ENCODE results near the gene GPX8. TPM values are rescaled to one million over a fixed set of nuclear protein-coding genes. Genes with fewer than 3 reads are reported as not detected.
A peak's percentile ranks its signal among the peaks of the same experiment; 100 is the strongest.

The GPX8 gene
- total RNA-seq, 1 experiment from 2014 or later = 24.8 TPM

DNA sequence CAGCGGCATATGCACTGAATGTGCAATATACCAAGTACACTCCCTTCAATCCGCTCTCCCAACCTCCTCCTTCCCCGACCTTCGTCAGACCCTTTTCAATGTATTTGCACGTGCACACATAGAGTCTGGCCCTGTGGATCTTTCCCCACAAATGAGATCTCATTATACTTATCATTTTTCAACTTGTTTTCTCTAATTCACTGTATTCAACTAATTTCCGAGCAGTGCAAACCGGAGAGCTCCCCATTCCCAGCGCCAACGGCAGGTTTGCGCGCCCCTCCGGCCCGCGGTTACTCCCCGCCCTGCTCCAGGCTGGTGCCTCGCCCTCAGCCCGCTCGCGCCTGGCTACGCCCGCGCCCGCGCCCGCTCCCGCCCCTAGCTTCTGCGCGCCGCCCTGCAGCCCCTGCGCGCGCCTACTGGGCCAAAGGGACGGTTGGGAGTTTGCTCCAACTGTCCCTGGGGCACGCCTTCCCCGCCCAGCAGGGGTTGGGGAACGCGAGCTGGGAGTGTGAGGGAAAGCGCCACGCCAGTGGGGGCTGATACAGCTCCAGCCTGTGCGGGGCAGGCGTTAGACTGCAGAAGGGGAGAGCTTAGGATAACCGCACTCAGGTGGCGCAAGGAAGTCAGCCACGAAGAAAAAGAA is 16.3 kb downstream of the GPX8 start:
- Histone ChIP-seq H3K27ac (ENCODE audit: low read length) (peak overlapping the region; percentile 86), H3K27me3 (ENCODE audit: control insufficient read depth, insufficient read depth, low read length) (no peaks in the 10 kb centered on the region), H3K9me3 (ENCODE audit: control insufficient read depth, insufficient read depth, low read depth, low read length) (no peaks in the 10 kb centered on the region), H3K4me3 (ENCODE audit: low read depth in 2 of 2, low read length in 2 of 2) (peak overlapping the region; percentile 44 to 59), H3K36me3 (ENCODE audit: control insufficient read depth, insufficient read depth, low read length) (no peaks in the 10 kb centered on the region), H3K4me1 (ENCODE audit: control insufficient read depth, insufficient read depth, low read length) (peaks cover 25% of the 10 kb centered on the region)
- peak; percentile 90 for ATAC-seq
- POLR2A ChIA-PET = interaction anchor here (0.5 kb wide), 1 partner anchor 1673 kb away, joined by 7 read pairs; no protein-coding TSS in a partner anchor
- TF ChIP-seq POLR2AphosphoS5 (IDR thresholded peaks at IDR 0.05; ENCODE audit: low read depth, low read length) (peak; percentile 34; the same call in 1 of the 2 replicates), SIN3A (IDR thresholded peaks at IDR 0.05; ENCODE audit: borderline replicate concordance, insufficient read depth, low read depth, low read length) (peak; percentile 62; the same call in 1 of the 2 replicates), TCF7L2 (IDR thresholded peaks at IDR 0.05; ENCODE audit: low read depth, low read length) (no peak)
- TF ChIP-seq, protein P1, sequence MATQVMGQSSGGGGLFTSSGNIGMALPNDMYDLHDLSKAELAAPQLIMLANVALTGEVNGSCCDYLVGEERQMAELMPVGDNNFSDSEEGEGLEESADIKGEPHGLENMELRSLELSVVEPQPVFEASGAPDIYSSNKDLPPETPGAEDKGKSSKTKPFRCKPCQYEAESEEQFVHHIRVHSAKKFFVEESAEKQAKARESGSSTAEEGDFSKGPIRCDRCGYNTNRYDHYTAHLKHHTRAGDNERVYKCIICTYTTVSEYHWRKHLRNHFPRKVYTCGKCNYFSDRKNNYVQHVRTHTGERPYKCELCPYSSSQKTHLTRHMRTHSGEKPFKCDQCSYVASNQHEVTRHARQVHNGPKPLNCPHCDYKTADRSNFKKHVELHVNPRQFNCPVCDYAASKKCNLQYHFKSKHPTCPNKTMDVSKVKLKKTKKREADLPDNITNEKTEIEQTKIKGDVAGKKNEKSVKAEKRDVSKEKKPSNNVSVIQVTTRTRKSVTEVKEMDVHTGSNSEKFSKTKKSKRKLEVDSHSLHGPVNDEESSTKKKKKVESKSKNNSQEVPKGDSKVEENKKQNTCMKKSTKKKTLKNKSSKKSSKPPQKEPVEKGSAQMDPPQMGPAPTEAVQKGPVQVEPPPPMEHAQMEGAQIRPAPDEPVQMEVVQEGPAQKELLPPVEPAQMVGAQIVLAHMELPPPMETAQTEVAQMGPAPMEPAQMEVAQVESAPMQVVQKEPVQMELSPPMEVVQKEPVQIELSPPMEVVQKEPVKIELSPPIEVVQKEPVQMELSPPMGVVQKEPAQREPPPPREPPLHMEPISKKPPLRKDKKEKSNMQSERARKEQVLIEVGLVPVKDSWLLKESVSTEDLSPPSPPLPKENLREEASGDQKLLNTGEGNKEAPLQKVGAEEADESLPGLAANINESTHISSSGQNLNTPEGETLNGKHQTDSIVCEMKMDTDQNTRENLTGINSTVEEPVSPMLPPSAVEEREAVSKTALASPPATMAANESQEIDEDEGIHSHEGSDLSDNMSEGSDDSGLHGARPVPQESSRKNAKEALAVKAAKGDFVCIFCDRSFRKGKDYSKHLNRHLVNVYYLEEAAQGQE (IDR thresholded peaks at IDR 0.05; ENCODE audit: insufficient read depth in 1 of 2, low read depth in 2 of 2, low read length in 1 of 2) = no peak
- TF ChIP-seq, protein P2, sequence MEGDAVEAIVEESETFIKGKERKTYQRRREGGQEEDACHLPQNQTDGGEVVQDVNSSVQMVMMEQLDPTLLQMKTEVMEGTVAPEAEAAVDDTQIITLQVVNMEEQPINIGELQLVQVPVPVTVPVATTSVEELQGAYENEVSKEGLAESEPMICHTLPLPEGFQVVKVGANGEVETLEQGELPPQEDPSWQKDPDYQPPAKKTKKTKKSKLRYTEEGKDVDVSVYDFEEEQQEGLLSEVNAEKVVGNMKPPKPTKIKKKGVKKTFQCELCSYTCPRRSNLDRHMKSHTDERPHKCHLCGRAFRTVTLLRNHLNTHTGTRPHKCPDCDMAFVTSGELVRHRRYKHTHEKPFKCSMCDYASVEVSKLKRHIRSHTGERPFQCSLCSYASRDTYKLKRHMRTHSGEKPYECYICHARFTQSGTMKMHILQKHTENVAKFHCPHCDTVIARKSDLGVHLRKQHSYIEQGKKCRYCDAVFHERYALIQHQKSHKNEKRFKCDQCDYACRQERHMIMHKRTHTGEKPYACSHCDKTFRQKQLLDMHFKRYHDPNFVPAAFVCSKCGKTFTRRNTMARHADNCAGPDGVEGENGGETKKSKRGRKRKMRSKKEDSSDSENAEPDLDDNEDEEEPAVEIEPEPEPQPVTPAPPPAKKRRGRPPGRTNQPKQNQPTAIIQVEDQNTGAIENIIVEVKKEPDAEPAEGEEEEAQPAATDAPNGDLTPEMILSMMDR (IDR thresholded peaks at IDR 0.05) = no peak
- in situ Hi-C loops (cut with HindIII; ENCODE audit: low pct_unique_long_range_greater_than_20kb, low sequenced_read_pairs) = no loop called here
- CTCF ChIA-PET = interaction anchor here (0.9 kb wide), 1 partner anchor 10 kb away, joined by 19 read pairs; no protein-coding TSS in a partner anchor
- intact Hi-C loops (cut with micrococcal nuclease; ENCODE audit: unreplicated experiment) = no loop called here
- no peak for DNase-seq (ENCODE audit: low read depth, low spot score)
- BruUV-seq (replicated peaks) = no TSS peak

DNA sequence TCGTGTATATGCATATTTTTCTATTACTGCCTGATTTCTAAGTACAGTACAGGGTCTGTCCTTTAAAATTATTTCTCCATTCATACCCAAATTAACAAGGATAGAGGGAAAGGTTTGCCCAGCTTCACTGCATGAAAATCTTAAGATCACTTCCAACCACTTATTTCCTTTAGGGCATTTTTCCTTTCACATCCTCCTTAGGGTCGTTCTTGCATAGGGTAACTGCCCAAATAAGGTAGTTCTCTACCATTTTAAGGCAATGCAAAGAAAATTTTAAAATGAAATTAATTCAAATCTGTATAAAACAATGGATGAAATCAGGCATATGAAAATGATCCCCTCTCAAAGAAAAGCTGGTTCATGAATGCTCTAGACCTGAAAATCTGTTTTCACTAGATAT is 17.1 kb downstream of the GPX8 start:
- CTCF ChIA-PET = interaction anchor here (0.6 kb wide), 1 partner anchor 759 kb away, joined by 13 read pairs; no protein-coding TSS in a partner anchor
- Histone ChIP-seq H3K36me3 (ENCODE audit: control insufficient read depth, insufficient read depth, low read length) (no peaks in the 10 kb centered on the region), H3K27me3 (ENCODE audit: control insufficient read depth, insufficient read depth, low read length) (no peaks in the 10 kb centered on the region), H3K4me1 (ENCODE audit: control insufficient read depth, insufficient read depth, low read length) (peaks cover 24% of the 10 kb centered on the region), H3K9me3 (ENCODE audit: control insufficient read depth, insufficient read depth, low read depth, low read length) (no peaks in the 10 kb centered on the region), H3K4me3 (ENCODE audit: low read depth in 2 of 2, low read length in 2 of 2) (peak overlapping the region; percentile 44 to 59), H3K27ac (ENCODE audit: low read length) (peak overlapping the region; percentile 86)
- intact Hi-C loops (cut with micrococcal nuclease; ENCODE audit: unreplicated experiment) (no loop called here), in situ Hi-C loops (cut with HindIII; ENCODE audit: low pct_unique_long_range_greater_than_20kb, low sequenced_read_pairs) (no loop called here)
- DNase-seq (ENCODE audit: low read depth, low spot score) (no peak), ATAC-seq (no peak)
- no peak for TF ChIP-seq TCF7L2 (IDR thresholded peaks at IDR 0.05; ENCODE audit: low read depth, low read length)
- TF ChIP-seq POLR2AphosphoS5 (IDR thresholded peaks at IDR 0.05; ENCODE audit: low read depth, low read length) = no peak
- TF ChIP-seq SIN3A (IDR thresholded peaks at IDR 0.05; ENCODE audit: borderline replicate concordance, insufficient read depth, low read depth, low read length) = no peak
- TF ChIP-seq, protein P1 (IDR thresholded peaks at IDR 0.05; ENCODE audit: insufficient read depth in 1 of 2, low read depth in 2 of 2, low read length in 1 of 2) = no peak
- TF ChIP-seq, protein P2 (IDR thresholded peaks at IDR 0.05) = no peak
- POLR2A ChIA-PET = interaction anchor here (0.5 kb wide), 1 partner anchor 1672 kb away, joined by 7 read pairs; no protein-coding TSS in a partner anchor
- no TSS peak for BruUV-seq (replicated peaks)
